GM12801 (cell line): ENCODE data around the gene SCNM1.

ENCODE experiments used
- CTCF ChIP-seq: IDR thresholded peaks from one replicate; pipeline ENCODE4 v1.5.1; 2011; ENCODE audit warnings: control low read depth; ENCODE audit not compliant: insufficient read length; ENCODE audit errors: extremely low read depth

Gene SCNM1

GRCh38 chr1:151187205-151187604, 21.3 kb downstream of the SCNM1 start:
- TF ChIP-seq CTCF = no peak

GRCh38 chr1:151189637-151190445, 23.9 kb downstream of the SCNM1 start, which contains the start of gene VPS72:
VPS72 (minus strand) TSS chr1:151190197; CDS start chr1:151190121, 76 bp downstream.
- TF ChIP-seq CTCF = no peak

- TF ChIP-seq CTCF = no peak
These were observed 26.1 kb downstream of the SCNM1 start for GRCh38 chr1:151192047-151192446.

GRCh38 chr1:151193304-151193703, 27.4 kb downstream of the SCNM1 start:
- no peak for TF ChIP-seq CTCF

DNA sequence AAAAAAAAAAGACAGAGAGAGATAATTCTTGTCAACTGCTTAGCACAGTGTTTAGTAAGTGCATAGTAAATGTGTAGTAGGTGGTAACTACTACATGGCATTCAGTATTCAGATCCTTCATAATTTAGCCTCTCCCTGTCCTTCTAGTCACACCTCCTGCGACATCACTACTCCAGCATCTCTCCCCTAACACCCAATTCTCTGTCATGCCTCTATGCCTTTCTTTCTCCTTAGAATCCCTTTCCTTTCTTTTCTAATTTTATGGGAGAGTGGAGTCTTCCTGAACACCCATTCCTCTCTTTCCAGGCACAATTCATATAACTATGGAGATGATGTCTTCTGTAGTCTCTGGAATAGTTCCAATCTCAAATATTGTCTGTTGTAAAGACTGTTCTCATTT, 27.9 kb downstream of the SCNM1 start:
- no peak for TF ChIP-seq CTCF

GRCh38 chr1:151196292-151196800, 30.4 kb downstream of the SCNM1 start:
- TF ChIP-seq CTCF = no peak

DNA sequence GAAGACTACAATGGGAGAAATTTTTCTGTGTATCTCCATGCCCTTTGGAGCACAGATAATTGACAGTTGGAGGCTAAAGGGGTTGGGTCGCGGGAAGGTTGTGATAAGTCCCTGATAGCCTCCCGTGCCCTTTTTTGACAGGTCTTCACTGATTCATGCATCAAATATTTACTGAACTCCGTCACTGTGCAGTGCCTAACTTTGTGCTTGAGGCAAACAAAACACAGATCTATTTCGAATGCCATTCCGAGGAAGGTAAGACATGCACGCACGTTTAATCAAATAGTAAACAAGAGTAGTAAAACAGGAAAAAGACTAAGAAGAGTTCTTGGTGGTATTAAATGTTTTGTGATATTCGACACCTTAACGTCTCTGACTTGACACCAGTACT, 31.9 kb downstream of the SCNM1 start:
- TF ChIP-seq CTCF = no peak
